Kidney (tissue), 14 donors: Measurements from ENCODE around the gene LIN28B. TPM values are rescaled to one million over a fixed set of nuclear protein-coding genes. Genes with fewer than 3 reads are reported as not detected.

Source experiments
- DNase-seq, 5 donors: peaks; one replicate each; pipeline ENCODE4 v3.0.0-alpha.2; 2013 to 2020
- FAIRE-seq: peaks from 2 replicates; lab custom pipeline; 2012; peaks lifted over from hg19 to GRCh38; lab: Jason Lieb, UNC
- H3K27ac ChIP-seq, 2 donors: one replicate each; pipeline ENCODE4 v1.7.0; 2013; ENCODE audit warnings: low read depth in 2 of 2, low read length in 2 of 2, inconsistent platforms in 1 of 2
- H3K27me3 ChIP-seq: one replicate; pipeline ENCODE4 v1.7.1; 2013; ENCODE audit warnings: low read length, inconsistent platforms; ENCODE audit not compliant: control insufficient read depth, insufficient read depth
- H3K36me3 ChIP-seq, 3 donors: one replicate each; pipeline versions ENCODE4 v1.7.0 to v1.7.1; 2013; ENCODE audit warnings: low read length in 3 of 3, control low read depth in 1 of 3, inconsistent platforms in 1 of 3; ENCODE audit not compliant: insufficient read depth in 3 of 3, control insufficient read depth in 2 of 3
- H3K4me1 ChIP-seq, 3 donors: one replicate each; pipeline versions ENCODE4 v1.7.0 to v1.7.1; 2013; ENCODE audit warnings: low read length in 3 of 3, inconsistent platforms in 1 of 3, low read depth in 1 of 3; ENCODE audit not compliant: control insufficient read depth in 2 of 3, insufficient read depth in 2 of 3
- H3K4me3 ChIP-seq, 3 donors: one replicate each; pipeline versions ENCODE4 v1.7.0 to v1.8.1; 2013; ENCODE audit warnings: low read length in 3 of 3, control low read depth in 1 of 3, inconsistent platforms in 1 of 3
- H3K9ac ChIP-seq, 3 donors: one replicate each; pipeline versions ENCODE4 v1.7.0 to v1.7.1; 2013; ENCODE audit warnings: low read length in 3 of 3, control low read depth in 1 of 3, inconsistent platforms in 1 of 3
- H3K9me3 ChIP-seq, 3 donors: one replicate each; pipeline versions ENCODE4 v1.7.0 to v1.7.1; 2013; ENCODE audit warnings: low read length in 3 of 3, control low read depth in 1 of 3, inconsistent platforms in 1 of 3; ENCODE audit not compliant: control insufficient read depth in 2 of 3, insufficient read depth in 1 of 3
- intact Hi-C: fragments of 100-400 bp; cut with DNase I; formaldehyde crosslinking; loops from one replicate; pipeline ENCODE4 v1.11.1; 2022
- polyA plus RNA-seq: library from polyadenylated mRNA; stranded (reverse); fragments of 350-450 nt; fragmentation: Illumina TruSeq; extraction: RNeasy Lipid Tissue Mini Kit (QIAGEN cat#74804); gene quantifications from one replicate; pipeline ENCODE4 v1.2.3, GENCODE V29; 2014; ENCODE audit warnings: low read depth, low replicate concordance; ENCODE audit not compliant: insufficient read depth
- total RNA-seq: library from RNA; stranded (reverse); fragmentation: NEBNext Ultra II Directional; extraction: Animal tissue kit (Norgen Biotek cat#: 25700); gene quantifications from one replicate; pipeline ENCODE4 v1.2.1, GENCODE V29; 2021
- TF ChIP-seq, protein P1 (sequence below): IDR thresholded peaks from 3 replicates; pipeline ENCODE4 v1.5.1; 2012; ENCODE audit warnings: mild to moderate bottlenecking, moderate library complexity, borderline replicate concordance; ENCODE audit not compliant: insufficient read depth; ENCODE audit errors: extremely low read depth
- donor health status: control.
- donor health status: control.
- donor health status: control.
- donor health status: control.
- donor health status: control.
- donor health status: DM: yes; HTN: yes; CAD: no.
- donor health status: Normal renal cell carcinoma (clear cell type).

LIN28B gene
- total and polyA plus RNA-seq, 2 donors from 2014 or later, result not detected

DNA sequence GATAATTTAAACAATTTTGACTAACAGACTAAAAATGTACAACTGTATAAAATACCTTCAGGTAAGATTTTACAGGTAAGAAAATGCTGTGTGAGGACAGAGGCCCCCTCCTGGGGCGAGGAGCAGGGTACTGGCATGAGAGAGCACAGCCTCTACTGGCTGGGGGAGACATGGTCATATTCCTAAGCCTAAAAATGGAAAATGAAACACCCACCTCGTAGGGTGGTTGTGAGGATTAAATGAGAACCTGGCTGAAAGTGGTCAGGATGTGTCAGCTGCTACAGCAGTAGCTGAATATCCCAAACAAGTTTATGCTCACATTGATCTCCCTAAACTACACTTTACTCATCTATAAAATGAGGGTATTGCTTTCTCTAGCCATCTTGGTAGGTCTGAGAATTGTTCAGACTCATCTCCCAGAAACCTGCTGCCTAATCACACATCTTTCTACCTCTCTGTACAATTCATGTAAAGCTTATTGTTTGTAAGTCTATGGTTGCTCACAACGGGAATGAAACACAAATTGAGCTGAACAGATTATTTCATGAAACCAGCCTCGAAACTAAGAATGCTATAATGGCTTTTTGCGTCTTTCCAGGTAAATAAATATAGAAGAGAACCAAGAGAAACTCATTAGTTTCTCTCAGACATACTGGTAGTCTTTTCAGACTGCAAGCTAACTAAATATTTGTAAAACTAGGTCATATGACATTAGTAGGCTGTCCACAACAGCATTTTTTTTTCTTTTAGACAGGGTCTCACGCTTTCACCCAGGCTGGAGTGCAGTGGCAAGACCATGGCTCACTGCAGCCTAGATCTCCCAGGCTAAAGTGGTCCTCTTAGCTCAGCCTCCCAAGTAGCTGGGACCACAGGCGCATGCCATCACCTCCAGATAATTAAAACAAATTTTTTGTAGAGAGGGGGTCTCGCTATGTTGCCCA, 153.3 kb downstream of the LIN28B start:
- DNase-seq (no peak), FAIRE-seq (no peak)
- no peak overlapping the region for H3K27ac ChIP-seq
- H3K27me3 ChIP-seq, result no peaks in the 10 kb centered on the region
- TF ChIP-seq, protein P1, sequence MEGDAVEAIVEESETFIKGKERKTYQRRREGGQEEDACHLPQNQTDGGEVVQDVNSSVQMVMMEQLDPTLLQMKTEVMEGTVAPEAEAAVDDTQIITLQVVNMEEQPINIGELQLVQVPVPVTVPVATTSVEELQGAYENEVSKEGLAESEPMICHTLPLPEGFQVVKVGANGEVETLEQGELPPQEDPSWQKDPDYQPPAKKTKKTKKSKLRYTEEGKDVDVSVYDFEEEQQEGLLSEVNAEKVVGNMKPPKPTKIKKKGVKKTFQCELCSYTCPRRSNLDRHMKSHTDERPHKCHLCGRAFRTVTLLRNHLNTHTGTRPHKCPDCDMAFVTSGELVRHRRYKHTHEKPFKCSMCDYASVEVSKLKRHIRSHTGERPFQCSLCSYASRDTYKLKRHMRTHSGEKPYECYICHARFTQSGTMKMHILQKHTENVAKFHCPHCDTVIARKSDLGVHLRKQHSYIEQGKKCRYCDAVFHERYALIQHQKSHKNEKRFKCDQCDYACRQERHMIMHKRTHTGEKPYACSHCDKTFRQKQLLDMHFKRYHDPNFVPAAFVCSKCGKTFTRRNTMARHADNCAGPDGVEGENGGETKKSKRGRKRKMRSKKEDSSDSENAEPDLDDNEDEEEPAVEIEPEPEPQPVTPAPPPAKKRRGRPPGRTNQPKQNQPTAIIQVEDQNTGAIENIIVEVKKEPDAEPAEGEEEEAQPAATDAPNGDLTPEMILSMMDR, result no peak
- H3K36me3 ChIP-seq, result no peaks in the 10 kb centered on the region
- no peak overlapping the region for H3K4me3 ChIP-seq
- no peaks in the 10 kb centered on the region for H3K9me3 ChIP-seq
- H3K9ac ChIP-seq, result no peak overlapping the region
- H3K4me1 ChIP-seq, result no peaks in the 10 kb centered on the region
- intact Hi-C loops, result no loop called here

DNA sequence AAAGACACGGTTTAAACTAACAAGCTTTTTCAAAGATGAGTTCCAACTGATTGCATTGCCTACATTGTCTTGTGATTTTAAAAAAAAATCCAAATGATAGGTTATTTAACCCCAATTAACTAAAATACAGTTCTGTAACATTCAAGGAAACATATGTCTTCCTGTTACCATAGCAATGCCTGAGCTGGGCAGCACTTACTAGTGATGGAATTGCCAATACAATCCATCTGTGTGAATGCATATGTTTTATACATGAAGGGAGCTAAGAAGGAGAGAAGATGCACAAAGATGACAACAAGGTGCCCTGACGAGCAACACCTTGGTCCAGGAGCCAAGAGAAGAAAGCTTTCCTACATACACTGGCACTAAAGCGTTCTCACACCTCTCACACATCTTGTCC, 154.2 kb downstream of the LIN28B start:
- TF ChIP-seq, protein P1, result no peak

DNA sequence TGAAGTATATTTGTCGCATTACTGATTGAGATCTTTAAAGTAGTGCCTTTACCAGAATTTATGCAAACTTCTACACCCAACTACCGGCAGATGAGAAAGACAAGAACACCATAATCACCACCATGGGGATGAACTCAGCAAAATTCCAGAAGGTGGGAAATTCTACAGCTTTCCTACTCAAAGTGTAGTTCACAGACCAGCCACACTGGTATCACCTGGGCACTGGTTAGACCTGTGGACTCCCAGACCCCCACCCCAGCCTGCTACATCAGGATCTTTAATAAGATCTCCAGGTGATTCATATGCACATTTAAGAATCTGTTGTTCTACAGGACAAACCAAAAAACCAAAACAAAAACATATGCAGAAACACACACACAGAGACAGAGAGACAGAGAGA, 155.0 kb downstream of the LIN28B start:
- no peaks in the 10 kb centered on the region for H3K27me3 ChIP-seq
- no peak overlapping the region for H3K4me3 ChIP-seq
- intact Hi-C loops, result no loop called here
- no peaks in the 10 kb centered on the region for H3K36me3 ChIP-seq
- no peak for FAIRE-seq
- no peaks in the 10 kb centered on the region for H3K9me3 ChIP-seq
- H3K9ac ChIP-seq, result no peak overlapping the region
- DNase-seq, result no peak
- TF ChIP-seq, protein P1, result no peak
- no peak overlapping the region for H3K27ac ChIP-seq
- no peaks in the 10 kb centered on the region for H3K4me1 ChIP-seq

More for the DNA sequence above, 154.2 kb downstream of the LIN28B start:
- Histone ChIP-seq H3K36me3 (no peaks in the 10 kb centered on the region), H3K27ac (no peak overlapping the region), H3K4me1 (no peaks in the 10 kb centered on the region), H3K9me3 (no peaks in the 10 kb centered on the region), H3K27me3 (no peaks in the 10 kb centered on the region), H3K9ac (no peak overlapping the region), H3K4me3 (no peak overlapping the region)
- DNase-seq (no peak), FAIRE-seq (no peak)
- intact Hi-C loops, result no loop called here
